Measurements from ENCODE around the gene PAX2.

The PAX2 gene

DNA sequence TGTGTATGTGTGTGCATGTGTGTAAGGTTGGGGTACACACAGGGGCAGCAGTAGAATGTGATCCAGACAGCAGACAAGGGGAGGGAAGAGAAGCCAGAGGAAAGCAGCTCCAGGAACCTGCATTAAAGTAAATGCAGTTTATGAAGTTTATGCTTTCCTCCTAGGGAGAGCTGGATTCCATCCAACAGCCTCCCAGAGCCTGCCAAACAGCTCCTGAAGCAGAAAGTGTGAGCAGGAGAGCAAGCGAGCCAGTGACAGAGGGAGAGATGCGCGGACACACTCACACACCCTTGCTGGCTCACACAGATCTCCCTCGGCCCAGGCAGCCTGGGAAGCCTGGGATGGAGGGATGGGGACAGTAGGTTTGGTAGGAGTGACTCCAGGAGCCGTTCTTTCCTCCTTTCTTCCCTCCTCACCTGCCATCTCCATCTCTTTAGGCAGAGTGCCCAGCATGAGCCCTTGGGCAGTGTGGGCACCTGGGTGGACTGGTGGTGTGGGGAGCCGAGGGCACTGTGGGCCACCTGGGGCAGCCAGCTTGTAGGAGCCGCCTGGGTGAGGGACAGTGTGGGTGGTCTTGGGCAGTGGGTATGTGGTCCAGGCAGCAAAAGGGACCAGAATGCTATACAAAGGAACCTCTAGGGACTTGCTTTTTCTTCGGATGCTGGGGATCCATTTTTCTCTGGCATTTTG, 46.1 kb downstream of the PAX2 start:
- DNase-seq (ENCODE audit: low read depth): no peak

- no peak for DNase-seq (ENCODE audit: low read depth)
Observed at GRCh38 chr10:100792574-100792973, 47.2 kb downstream of the PAX2 start.

GRCh38 chr10:100793055-100793454, 47.7 kb downstream of the PAX2 start:
- DNase-seq (ENCODE audit: low read depth): no peak

- no peak for DNase-seq (ENCODE audit: low read depth)
Observed at GRCh38 chr10:100799881-100800280, 54.5 kb downstream of the PAX2 start.

GRCh38 chr10:100800931-100801330, 55.5 kb downstream of the PAX2 start:
- DNase-seq (ENCODE audit: low read depth): no peak

GRCh38 chr10:100802196-100802595, 56.8 kb downstream of the PAX2 start:
- DNase-seq (ENCODE audit: low read depth): no peak

DNA sequence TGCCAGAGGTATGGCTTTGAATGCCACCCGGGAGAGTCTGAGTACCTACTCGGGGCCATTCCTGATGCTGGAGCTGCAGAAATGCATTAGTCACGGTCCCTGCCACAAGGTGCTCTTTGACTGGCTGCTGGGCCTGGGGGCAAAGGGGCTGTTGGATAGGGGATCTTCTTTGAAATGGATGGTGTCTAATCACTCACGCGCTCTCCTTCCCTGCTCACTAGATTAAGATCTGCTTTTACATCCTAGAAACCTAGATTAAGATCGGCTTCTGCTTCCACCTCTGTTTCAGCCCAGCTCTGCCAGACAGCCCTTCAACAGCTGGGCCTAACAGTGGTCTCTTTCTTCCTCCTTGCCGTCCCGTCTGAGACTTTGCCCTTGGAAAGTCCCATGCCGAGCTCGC, 57.2 kb downstream of the PAX2 start:
- no peak for DNase-seq (ENCODE audit: low read depth)

DNA sequence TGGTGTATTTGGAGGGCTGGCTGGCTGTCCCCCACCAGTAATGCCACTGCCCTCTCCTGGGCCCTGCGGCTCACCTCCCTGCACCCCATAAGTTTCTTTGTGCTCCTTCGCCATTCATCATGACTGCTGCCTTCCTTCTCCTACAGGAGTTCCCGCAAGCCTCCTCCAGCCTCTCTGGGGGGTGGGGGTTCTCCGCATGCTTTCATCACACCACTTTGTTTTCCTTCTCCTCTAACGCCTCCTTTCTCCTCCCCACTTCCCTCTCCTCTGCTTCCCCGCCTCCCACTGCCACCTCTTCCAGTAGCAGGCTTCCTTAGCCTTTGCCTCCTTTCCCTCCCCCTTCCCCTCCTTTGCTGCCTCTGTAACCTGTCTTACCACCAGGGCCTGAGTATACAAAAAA, 58.1 kb downstream of the PAX2 start:
- DNase-seq (ENCODE audit: low read depth): no peak

GRCh38 chr10:100803908-100804307, 58.5 kb downstream of the PAX2 start:
- no peak for DNase-seq (ENCODE audit: low read depth)

- DNase-seq (ENCODE audit: low read depth): no peak
Observed at GRCh38 chr10:100805543-100806355, 60.4 kb downstream of the PAX2 start.

DNA sequence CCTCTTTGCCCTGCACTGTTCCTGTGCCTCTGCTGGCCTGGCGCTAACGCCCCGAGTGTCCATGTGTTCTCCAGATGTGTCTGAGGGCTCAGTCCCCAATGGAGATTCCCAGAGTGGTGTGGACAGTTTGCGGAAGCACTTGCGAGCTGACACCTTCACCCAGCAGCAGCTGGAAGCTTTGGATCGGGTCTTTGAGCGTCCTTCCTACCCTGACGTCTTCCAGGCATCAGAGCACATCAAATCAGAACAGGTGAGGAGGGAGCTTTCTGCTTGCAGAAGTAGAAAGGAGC, 60.9 kb downstream of the PAX2 start:
- DNase-seq (ENCODE audit: low read depth): no peak

DNA sequence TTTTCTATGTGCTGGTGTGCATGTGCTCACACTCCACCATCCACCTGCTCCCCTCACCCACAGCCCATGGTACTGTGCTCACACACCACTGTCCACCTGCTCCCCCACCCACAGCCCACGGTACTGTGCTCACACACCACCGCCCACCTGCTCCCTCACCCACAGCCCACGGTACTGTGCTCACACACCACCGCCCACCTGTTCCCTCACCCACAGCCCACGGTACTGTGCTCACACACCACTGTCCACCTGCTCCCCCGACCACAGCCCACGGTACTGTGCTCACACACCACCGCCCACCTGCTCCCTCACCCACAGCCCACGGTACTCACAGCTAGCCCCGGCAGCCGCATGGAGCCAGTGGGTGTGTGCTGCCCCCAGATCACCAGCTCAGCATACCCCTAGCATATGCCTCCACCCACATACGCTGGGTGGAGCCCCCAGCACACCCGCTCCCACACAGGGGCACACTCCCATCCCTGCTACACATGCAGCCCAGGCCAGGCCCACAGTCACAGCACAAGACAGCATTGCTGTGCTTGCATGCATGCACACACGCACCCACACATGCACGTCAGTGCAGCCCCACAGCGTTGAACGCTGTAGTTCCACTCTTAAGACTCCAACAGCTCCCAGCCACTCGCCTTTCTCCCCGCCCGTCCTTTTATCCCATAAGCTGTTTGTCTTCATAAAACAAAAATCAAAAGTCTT, 62.0 kb downstream of the PAX2 start:
- no peak for DNase-seq (ENCODE audit: low read depth)

DNA sequence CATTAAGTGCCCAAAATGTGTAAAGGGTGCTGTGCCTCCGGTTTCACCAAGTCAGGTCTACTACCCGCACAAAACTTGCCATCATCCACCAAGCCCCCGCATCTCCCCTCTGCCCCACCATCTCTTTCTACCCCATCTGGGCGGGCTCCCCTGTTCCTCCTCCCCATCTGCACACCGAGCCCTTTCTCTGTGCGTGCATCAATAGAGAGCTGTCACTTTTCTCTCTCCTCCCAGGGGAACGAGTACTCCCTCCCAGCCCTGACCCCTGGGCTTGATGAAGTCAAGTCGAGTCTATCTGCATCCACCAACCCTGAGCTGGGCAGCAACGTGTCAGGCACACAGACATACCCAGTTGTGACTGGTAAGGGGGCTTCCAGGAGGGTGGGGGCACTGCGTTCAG, 63.5 kb downstream of the PAX2 start:
- DNase-seq (ENCODE audit: low read depth): no peak

DNA sequence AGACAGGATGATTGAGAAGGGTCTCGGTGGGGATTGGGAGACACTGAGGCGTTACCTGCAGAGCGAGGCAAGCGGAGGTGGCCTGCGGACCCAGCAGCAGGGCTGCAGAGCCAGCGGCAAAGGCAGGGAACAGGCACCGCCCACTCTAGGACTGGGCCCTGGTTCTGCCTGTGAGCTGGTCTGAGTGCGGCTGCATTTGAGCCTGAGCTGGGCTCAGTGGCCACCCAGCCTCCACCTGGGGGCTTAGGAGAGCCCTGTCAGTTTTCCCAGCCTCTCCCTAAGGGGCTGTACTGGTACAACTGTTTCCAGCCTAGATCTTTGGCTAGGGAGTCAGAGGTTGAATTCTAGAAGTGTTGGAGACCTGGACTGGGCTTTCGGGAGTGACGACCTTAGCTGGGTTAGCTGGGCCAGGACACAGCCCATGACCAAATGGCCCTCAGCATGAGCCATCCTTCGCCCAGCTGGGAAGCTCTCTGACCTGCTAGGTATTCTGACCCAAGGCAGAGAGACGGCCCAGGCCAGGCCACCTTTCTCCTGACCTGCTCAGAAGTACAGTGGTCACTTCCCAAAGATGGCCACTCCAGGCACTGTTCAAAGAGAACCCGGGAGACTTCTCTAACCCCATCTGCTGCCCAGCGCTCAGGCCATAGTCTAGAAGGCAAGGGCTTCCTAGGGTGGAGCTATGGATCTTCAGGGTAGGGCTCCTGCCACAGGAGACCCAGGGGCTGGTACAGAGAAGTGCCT, 64.9 kb downstream of the PAX2 start:
- DNase-seq (ENCODE audit: low read depth): no peak

GRCh38 chr10:100810835-100811116, 65.4 kb downstream of the PAX2 start:
- no peak for DNase-seq (ENCODE audit: low read depth)

- DNase-seq (ENCODE audit: low read depth): no peak
Observed at GRCh38 chr10:100811261-100811660, 65.9 kb downstream of the PAX2 start.

DNA sequence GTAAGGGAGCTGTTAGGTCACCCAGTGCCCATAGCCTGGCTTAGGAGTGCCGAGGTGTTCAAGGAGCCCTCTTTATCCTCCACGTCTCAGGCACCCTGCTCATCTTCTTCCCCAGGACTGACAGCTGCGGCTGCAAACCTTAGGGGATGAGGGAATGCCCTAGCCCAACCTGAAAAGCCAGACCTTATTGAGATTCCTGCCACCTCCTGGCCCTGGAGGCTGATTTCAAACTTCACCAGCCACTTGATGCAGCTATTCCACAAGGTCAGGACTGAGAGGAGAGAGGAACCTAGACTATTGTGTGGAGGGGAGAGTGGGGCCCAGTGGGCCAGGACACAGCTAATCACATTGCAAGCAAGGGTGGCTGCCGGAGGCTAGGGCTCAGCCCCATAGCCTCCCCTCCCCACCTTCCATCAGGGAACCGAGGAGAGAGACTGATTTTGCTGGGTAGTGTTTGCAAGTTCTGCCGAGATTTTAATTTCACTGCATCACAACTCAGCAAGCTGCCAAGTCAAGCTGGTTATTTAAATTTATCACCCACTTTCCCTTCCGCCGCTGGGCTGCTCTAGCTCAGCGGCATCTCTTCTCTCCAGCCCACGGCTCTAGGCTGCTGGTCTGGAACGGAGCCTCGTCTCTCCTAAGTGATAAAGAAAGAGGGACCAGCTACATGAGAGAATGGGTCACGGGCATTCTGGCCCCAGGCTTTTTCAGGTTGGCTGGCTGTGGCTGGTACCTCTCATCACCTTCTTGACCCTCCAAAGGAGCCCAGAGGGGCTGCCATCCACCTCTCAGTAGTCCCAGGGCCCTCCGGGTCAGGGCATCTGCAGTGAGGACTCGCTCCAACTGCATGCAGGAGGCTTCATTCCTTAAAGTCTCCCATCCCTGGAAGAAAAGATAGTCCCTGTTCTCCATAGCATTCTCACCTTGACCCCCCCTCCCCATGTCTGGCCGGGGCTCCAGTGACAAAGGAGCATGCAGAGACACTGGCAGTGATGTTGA, 66.7 kb downstream of the PAX2 start:
- no peak for DNase-seq (ENCODE audit: low read depth)

DNA sequence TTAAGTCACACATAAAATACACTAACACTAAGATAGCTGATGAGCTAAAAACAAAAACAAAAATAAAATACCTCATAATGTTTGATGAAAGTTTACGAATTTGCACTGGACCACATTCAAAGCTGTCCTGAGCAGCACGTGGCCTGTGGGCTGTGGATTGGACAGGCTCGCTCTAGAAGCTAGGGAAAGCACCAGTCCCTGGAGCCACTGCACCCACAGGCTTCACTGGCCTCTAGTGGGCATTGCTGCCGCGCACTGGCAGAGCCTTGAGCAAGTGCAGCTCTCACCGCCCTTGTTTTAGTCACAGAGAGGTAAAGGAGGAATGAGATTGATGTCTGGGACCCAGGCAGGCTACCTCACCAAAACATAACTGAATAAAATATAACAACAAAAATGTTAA, 67.6 kb downstream of the PAX2 start:
- DNase-seq (ENCODE audit: low read depth): no peak

DNA sequence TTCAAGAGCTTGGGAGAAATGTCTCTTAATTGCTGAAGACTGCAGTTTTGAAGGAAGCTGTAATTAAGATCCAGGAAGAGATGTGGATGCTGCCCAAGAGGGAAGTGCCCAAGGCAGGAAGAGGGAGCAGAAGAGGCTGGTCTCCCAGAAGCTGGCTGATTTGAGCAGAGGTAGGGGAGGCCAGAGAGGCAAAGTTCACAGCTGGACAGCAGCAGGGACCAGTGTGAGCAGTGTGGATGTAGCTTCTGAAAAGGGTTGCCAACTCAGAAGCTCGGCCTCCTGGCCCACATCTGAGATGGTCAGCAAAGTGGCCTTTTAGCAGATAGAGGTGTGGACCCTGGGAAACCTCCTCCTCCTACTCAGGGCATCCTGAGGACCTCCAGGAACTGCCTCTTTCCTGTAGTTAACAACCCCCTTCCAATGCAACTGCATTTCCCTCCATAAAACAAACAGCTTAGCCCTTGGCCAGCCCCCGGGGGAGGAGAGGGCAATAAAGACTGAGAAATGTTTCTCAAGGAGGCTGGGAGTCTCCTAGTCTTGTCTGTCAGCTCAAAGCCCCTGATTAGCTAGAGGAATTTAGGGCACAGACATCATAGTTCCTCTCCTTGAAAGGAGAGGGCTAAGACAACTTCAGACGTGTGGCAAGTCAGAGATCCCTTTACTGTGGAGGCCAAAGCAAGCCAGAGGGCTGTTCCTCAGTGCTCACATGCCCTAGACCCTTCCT, 69.5 kb downstream of the PAX2 start:
- no peak for DNase-seq (ENCODE audit: low read depth)

GRCh38 chr10:100816671-100817070, 71.3 kb downstream of the PAX2 start:
- no peak for DNase-seq (ENCODE audit: low read depth)

DNA sequence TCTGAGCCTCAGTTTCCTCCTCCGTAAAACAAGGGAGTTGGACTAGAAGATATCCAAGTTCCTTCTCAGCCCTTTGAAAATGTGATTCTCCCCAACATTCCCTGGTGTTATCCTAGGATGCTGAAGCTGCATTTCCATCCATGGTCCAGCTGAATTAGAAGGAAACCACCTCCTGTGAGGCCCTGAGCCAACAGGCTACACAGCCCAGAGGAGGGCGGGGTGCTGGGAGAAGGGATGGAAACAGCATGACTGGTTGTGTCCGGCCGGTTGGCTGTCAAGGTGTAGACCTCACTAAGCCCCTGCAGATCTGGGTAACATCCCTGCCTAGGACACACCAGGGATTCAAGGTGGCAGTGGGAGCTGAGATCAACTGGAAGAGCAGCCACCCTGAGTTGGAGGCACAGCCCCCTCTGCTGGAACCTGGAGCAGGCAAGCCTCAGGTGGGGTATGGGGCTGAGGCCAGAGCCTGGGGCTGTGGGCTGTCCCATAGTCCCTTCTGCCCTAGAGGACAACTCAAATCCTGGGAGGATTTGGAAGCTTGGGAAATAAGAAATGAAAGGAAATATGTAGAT, 72.0 kb downstream of the PAX2 start:
- DNase-seq (ENCODE audit: low read depth): no peak
